MG63 (cell line): ENCODE measurements around the gene ALS2CL. TPM values are rescaled to one million over a fixed set of nuclear protein-coding genes. Genes with fewer than 3 reads are reported as not detected.
A peak's percentile ranks its signal among the peaks of the same experiment; 100 is the strongest.

Source experiments
- DNase-seq: peaks from one replicate; pipeline ENCODE4 v3.0.0-alpha.2; 2020
- H3K27me3 ChIP-seq: fragments of 250-450 bp; sonication (Bioruptor Pico); 2 replicates; pipeline ENCODE4 v1.5.1; 2020; ENCODE audit warnings: mild to moderate bottlenecking, moderate library complexity
- H3K36me3 ChIP-seq: fragments of 250-450 bp; sonication (Bioruptor Pico); 2 replicates; pipeline ENCODE4 v1.5.1; 2020; ENCODE audit warnings: mild to moderate bottlenecking, moderate library complexity
- H3K4me3 ChIP-seq: fragments of 250-450 bp; sonication (Bioruptor Pico); 2 replicates; pipeline ENCODE4 v1.5.1; 2020; ENCODE audit warnings: mild to moderate bottlenecking, moderate library complexity
- H3K9me3 ChIP-seq: fragments of 250-450 bp; sonication (Bioruptor Pico); 2 replicates; pipeline ENCODE4 v1.5.1; 2020; ENCODE audit warnings: mild to moderate bottlenecking, moderate library complexity
- total RNA-seq: library from RNA; depleted of rRNA; stranded (reverse); fragments of >200 nt; shearing (Covaris generic); gene quantifications from 2 replicates; pipeline ENCODE4 v1.2.3, GENCODE V29; 2014; ENCODE audit warnings: low replicate concordance

The ALS2CL gene
- total RNA-seq, 1 experiment from 2014 or later: 1.2 TPM

DNA sequence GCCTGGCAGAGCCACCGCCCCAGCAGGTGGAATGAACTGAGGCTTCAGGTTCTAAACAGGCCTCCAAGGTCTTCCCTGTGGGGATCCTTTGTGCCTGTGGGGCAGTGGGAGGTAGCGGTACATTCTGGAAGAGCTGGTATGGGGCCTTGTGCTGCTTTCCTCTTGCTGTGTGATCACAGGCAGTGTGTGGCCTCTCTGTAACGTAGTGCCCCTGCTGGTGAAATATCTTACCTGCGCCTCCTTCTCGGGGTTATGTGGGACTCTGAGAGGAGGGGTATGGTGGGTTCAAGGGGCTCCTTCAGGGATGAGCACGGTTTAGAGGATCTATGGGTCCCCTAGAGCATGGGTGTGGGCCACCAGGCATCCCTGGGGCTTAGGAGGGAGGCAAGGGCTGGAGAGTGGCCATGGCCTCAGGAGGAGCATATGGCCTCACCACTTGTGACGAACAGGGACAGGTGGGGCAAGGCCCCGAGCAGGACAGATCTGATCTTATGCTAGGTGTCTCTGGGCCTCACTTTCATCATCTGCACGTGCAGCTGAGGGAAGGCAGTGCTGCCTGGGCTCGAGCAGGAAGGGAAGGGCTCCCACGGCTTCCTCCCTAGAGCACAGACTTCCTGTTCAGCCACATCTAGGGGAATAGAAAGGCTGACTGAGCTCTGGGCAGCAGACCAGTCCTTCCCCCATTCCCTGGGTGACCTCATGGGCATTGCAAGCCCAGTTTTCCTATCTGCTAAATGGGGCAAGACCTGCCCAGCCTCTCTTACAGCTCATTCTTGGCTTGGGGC is 1.9 kb upstream of the ALS2CL start:
- H3K9me3 ChIP-seq: no peaks in the 10 kb centered on the region
- no peaks in the 10 kb centered on the region for H3K27me3 ChIP-seq
- H3K36me3 ChIP-seq: no peaks in the 10 kb centered on the region
- DNase-seq: peak; percentile 19
- H3K4me3 ChIP-seq: no peak overlapping the region

DNA sequence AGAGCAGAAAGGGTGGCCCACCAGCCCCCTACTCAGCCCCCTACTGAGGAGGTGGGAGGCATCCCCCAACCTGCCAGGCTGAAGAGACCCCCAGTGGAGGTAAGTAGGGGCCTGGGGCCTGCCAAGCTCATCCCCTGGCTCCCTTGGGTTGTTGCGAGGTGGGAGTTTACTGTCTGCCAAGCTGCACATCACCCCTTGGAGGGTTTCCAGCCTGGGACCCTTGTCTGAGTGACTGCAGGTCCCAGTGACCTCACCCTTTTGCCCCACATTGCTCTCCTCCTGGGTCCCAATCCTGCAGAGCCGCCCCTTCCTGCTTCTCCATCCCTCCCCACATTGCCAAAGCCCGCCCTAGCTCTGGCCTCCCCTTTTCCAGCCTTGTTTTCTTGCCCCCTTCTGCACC is 1.0 kb upstream of the ALS2CL start:
- Histone ChIP-seq H3K27me3 (no peaks in the 10 kb centered on the region), H3K36me3 (no peaks in the 10 kb centered on the region), H3K4me3 (no peak overlapping the region), H3K9me3 (no peaks in the 10 kb centered on the region)
- DNase-seq: no peak

DNA sequence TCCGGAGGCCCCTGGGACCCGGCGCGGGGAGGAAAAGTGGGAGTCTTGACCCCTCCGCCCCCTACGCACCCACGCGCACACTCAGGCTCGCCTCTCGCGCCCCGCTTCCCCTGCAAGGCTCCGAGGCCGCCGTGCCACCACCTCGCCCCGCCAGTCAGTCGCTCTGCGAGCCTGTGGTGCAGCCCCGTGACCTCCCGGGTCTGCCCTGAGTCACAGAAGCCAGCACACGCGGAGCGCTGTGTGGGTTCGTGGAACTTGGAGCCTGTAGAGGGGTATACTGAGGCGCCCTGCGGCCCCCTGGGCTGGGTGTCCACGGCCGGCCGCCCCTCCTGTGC is 380 bp upstream of the ALS2CL start:
- Histone ChIP-seq H3K4me3 (no peak overlapping the region; the same call in 1 of the 2 replicates), H3K36me3 (no peaks in the 10 kb centered on the region), H3K27me3 (no peaks in the 10 kb centered on the region), H3K9me3 (no peaks in the 10 kb centered on the region)
- DNase-seq: no peak

DNA sequence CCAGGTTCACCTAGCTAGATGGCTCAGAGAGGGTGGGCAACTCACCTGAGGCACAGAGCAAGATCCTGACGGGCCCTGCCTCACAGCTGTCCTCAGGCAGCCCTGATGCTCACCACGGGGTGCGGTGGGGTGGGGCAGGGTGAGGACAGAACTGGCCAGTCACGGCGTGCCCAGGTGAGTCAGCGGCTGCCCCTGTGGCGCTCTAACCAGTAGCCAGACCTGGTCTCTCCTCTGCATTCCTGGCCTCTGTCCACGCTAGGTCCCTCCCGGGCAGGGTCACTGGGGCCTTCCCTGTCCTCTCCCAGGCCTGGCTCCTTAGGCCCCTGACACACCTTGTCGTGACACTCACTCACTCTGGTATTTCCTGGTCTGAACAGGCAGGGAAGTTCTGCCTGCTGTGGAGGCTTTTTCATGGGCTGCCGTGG is 901 bp downstream of the ALS2CL start:
- DNase-seq: peak; percentile 5
- H3K9me3 ChIP-seq: no peaks in the 10 kb centered on the region
- H3K4me3 ChIP-seq: no peak overlapping the region
- H3K36me3 ChIP-seq: no peaks in the 10 kb centered on the region
- no peaks in the 10 kb centered on the region for H3K27me3 ChIP-seq

DNA sequence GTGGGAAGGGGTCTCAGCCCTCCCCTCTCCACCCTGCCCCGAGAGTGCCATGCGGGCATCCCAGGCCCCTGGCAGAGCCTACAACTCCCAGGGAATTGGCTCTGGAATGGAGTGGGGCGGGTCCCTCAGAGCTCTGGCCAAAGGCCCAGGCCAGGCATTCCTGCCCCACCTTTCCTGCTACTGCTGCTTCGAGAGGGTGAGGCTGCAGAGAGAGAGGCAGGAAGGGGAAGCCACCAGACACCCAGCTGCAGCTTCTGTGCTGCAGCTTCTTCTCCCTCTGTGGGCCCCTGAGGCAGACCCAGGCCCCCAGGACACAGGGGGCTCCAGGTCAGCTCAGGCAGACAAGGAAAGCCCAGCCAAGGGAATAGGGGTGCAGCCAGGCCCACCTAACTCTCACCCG is 2.7 kb downstream of the ALS2CL start:
- H3K27me3 ChIP-seq: no peaks in the 10 kb centered on the region
- H3K4me3 ChIP-seq: no peak overlapping the region
- H3K9me3 ChIP-seq: no peaks in the 10 kb centered on the region
- H3K36me3 ChIP-seq: no peaks in the 10 kb centered on the region
- peak; percentile 41 for DNase-seq

DNA sequence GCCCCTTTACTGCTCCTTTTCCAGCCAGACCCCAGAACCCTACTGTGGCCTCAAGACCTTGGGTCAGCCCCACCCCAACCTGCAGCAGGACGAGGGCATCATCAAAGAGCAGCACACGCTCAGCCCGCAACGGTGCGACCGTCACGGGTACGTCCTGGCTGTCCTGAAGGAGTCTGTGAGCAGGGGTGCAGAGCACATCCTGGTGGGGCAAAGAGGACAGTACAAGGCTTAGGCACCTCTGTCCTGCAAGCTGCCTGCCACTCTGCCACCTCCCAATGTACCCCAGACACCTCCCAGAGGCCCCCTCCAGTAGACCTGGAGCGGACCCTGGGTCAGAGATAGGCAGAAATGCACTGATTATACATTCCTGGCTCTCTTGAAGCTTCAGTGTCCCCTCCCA is 8.0 kb downstream of the ALS2CL start:
- Histone ChIP-seq H3K36me3 (no peaks in the 10 kb centered on the region), H3K4me3 (no peak overlapping the region), H3K9me3 (no peaks in the 10 kb centered on the region), H3K27me3 (no peaks in the 10 kb centered on the region)
- DNase-seq: no peak

DNA sequence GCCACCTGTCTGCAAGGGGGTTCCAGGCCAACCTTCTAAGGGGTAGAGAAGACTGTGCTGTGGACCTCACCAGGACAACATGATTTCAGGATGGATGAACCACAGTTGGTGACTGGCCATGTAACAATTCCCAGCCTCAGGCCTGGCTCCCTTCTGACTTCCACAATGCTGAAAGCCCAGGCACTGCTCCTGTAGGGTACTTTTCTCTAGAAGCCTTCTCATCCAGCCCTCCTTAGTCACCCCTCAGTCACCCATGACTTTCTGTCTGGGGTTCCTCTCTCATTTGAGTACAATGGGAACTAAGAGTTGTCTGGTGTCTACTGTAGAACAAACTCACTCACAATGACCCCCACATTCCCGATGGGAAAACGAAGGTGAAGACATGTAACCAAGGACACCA is 8.6 kb downstream of the ALS2CL start:
- Histone ChIP-seq H3K9me3 (no peaks in the 10 kb centered on the region), H3K4me3 (no peak overlapping the region), H3K36me3 (no peaks in the 10 kb centered on the region), H3K27me3 (no peaks in the 10 kb centered on the region)
- no peak for DNase-seq

DNA sequence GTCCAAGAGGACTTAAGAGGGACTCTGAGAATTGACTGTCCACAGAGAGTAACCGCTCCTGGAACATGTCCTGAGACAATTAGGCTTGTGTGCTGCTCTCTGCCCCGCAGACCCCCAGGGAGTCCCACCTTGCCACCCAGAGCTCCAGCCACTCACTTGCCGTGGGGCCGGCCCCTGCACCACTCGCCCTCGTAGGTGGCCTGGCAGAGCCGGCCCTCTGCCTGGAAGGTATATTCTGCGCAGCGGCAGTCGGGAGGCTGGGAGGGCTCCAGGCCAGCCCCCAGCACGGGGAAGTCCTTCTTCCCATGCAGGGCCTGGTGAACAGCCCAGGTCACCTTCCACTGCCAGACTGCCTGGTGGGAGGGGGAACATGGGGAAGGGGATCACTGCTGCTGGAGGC is 10.5 kb downstream of the ALS2CL start:
- no peaks in the 10 kb centered on the region for H3K27me3 ChIP-seq
- no peaks in the 10 kb centered on the region for H3K9me3 ChIP-seq
- H3K4me3 ChIP-seq: no peak overlapping the region
- H3K36me3 ChIP-seq: no peaks in the 10 kb centered on the region
- no peak for DNase-seq

DNA sequence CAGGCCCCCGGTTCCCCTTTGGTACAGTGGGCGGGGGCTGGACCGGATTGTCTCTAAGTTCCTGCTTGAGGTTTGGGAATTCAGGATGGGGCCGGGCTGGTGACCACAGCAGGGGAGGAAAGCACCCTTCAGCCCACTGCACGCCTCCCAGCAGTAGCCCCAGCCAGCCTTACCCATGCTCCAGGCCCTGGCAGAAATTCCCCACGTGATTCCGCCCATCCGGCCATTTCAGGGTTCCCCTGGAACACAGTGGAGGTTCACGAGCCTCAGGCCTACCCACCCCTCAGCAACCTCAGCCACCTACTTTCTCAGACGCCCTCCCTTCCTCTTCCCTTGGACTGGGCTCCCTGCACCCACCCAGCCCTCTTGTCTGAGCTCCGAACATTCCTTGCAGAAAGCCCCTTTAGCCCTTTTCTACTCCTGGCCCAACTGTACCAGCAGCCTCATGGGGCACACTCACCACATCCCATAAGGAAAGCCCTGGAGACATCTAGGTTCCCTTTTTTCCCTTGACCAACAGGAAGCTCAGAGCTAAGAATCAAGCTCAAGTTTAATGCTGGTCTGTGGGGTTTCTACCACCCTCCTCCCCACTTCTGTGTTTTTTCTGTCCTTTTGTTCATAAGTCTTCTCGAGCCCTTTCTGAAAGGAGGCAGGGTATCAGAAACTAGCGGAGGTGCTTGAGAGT is 11.5 kb downstream of the ALS2CL start:
- H3K9me3 ChIP-seq: no peaks in the 10 kb centered on the region
- H3K27me3 ChIP-seq: no peaks in the 10 kb centered on the region
- H3K36me3 ChIP-seq: no peaks in the 10 kb centered on the region
- H3K4me3 ChIP-seq: no peak overlapping the region
- DNase-seq: no peak

DNA sequence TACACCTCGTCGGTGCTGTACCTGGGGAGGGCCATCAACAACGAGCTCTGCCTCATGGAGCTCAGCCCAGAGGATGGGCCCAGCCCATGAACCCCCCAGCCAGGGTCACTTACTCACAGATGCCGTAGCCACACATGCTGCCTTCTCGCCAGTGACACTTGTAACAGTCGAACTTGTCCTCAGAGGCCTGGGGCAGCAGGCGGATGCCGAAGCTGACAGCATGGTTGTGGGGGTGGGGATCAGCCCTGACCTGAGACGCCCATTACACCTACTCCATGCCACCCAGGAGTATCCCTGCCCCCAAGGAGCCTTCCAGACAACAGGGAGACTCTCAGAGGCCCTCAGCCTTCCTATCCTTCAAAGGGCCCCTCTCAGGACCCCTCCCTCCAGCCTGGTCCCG is 12.1 kb downstream of the ALS2CL start:
- Histone ChIP-seq H3K9me3 (no peaks in the 10 kb centered on the region), H3K27me3 (no peaks in the 10 kb centered on the region), H3K36me3 (no peaks in the 10 kb centered on the region), H3K4me3 (no peak overlapping the region)
- DNase-seq: no peak

DNA sequence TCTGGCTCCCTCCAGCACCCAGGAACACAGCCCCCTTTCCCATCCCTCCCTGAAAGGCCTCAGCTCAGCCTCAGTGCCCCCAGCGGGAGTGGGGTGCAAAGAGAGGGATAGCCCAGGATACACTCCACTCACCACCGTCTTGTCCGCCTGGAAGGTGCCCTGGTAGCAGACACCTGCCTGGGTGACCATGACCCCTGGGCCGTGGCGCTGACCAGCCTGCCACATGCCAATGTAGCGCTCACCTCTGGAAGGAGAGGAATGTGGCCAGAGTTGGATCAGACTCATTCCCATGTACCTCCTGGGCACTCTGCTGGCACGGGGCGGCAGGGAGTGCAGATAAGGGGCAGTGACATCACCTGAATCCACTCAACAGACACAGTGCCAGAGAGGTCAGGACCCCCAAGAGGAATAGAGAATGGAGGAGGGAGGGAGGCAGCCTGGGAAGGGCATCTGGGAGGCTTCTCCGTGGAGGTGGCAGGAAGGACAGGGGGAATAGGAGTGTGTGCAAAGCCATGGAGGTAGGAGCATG is 13.1 kb downstream of the ALS2CL start:
- DNase-seq: no peak
- no peaks in the 10 kb centered on the region for H3K27me3 ChIP-seq
- no peaks in the 10 kb centered on the region for H3K36me3 ChIP-seq
- no peaks in the 10 kb centered on the region for H3K9me3 ChIP-seq
- no peak overlapping the region for H3K4me3 ChIP-seq

DNA sequence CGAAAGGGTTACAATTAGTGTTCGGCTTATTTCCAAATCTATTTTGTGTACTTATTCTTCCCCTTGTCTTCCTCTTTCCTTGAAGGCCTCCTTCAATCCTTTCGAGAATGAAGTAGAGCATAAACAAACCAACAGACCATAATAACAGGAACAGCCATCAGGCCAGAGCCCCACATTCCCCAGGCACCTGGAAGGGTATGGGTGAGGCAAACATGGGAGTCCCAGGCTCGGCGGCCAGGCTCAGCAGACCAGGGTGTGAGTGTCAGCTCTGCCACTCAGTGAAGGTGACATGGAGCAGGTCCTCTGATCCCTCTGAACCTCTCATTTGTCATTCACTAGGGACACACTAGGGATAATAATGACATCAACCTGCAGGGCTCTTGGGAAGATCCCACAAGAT is 13.8 kb downstream of the ALS2CL start:
- no peak for DNase-seq
- no peak overlapping the region for H3K4me3 ChIP-seq
- H3K9me3 ChIP-seq: no peaks in the 10 kb centered on the region
- no peaks in the 10 kb centered on the region for H3K27me3 ChIP-seq
- H3K36me3 ChIP-seq: no peaks in the 10 kb centered on the region

DNA sequence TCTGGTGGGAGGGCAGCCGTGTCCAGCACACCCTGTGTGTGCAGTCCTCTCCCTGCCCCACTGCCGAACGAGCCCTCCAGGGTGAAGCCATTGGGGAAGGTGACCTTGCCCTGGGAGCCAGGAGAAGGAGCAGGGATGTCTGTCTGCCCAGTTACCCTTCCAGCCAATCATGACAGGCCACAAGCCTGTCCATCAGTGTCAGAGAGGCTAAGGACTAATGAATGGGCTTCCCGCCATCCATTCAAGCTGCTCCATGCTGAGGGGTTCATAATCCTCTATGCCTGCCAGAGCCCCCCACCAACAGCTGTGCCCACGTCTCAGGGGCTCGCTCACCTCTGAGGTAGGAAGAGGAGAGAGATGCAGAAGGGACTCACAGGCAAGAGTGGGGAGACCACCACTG is 15.2 kb downstream of the ALS2CL start:
- H3K36me3 ChIP-seq: no peaks in the 10 kb centered on the region
- H3K9me3 ChIP-seq: no peaks in the 10 kb centered on the region
- no peak for DNase-seq
- H3K4me3 ChIP-seq: no peak overlapping the region
- no peaks in the 10 kb centered on the region for H3K27me3 ChIP-seq

DNA sequence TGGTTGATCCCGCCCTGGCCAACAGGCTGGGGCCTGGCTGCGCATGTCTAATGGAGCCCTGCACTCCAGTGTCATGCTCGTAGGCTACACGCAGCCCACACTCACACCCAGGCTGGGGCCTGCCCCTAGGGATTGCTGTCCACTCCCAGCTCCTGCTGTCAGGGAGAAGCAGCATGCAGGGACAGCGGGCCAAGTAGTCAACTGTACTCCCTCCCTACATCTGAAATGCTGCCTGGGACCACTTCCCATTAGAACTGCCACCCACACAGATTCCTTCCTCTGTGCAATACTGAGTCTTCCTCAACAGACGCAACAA is 16.1 kb downstream of the ALS2CL start:
- Histone ChIP-seq H3K27me3 (no peaks in the 10 kb centered on the region), H3K36me3 (no peaks in the 10 kb centered on the region), H3K9me3 (no peaks in the 10 kb centered on the region), H3K4me3 (no peak overlapping the region)
- DNase-seq: no peak

DNA sequence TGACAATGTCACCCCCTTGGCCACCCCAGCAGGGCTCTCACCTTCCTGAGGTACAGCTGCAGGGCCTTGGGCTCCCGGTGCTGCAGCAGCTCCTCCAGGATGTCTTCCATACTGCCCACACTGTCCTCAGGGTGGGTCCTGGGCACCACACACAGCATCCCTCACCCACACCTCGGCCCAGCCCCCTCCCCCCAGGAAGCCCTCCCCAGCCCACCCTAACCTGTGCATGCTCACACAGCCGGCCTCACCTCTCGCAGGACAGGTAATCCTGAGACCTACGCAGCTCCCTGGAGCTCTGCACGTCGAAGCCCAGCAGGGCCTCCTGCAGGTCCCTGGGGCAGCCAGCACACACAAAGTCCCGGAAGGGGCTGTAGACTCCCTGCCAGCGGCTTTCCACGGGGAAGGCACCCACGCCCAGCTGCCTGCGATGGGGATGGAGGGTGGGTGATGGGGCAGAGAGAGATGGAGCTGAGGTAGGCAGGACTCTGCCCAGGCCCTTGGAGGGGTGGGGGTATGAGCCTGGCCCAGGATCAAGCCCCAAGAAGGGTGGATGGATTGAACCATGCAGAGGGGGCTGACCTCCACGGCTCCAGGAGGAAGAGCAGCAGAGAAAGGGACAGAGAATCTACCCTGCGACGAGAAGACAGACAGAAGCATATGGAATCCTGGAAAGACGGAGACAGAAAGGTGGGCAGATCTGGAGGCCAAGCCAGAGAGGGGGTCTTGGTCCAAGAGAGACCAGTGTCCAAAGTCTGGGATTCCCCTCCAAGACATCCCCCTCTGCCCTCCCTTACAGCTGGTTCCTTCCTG is 16.7 kb downstream of the ALS2CL start:
- DNase-seq: no peak
- no peaks in the 10 kb centered on the region for H3K9me3 ChIP-seq
- no peaks in the 10 kb centered on the region for H3K36me3 ChIP-seq
- no peak overlapping the region for H3K4me3 ChIP-seq
- no peaks in the 10 kb centered on the region for H3K27me3 ChIP-seq

DNA sequence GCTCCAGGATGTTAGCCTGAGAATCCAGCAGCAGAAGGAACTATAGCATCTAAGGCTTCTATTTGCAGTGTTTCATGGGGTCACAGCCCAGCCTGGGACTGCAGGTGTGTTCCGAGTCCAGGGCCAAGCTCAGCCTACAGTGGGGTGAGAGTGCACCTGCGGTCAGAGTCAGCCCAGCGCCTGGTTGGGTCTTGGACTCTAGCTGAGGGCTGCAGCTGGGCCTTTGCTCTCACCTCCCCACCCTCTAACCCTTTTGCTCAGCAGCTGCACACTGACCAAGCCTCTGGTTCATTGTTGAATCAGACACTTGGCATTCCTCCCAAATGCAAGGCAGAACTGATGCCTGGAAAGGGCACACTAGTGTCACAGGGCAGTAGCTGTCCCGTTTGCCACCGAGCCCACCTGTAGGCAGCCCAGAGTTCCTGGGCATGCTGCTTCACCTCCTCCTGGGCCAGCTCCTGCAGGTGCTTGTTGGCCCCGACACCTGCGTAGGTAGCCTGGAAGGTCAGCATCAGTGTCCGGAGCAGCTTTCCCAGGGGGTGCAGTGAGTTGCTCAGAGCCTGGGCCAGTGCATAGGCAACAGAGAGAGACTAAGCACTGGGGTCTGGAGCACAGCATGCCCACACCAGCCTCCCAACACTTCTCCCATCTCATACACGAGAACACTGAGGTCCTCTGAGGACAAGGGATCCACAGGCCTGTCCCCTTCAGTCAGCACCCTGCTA is 17.5 kb downstream of the ALS2CL start:
- peak; percentile 32 for DNase-seq
- no peaks in the 10 kb centered on the region for H3K9me3 ChIP-seq
- H3K36me3 ChIP-seq: no peaks in the 10 kb centered on the region
- H3K27me3 ChIP-seq: no peaks in the 10 kb centered on the region
- H3K4me3 ChIP-seq: no peak overlapping the region

DNA sequence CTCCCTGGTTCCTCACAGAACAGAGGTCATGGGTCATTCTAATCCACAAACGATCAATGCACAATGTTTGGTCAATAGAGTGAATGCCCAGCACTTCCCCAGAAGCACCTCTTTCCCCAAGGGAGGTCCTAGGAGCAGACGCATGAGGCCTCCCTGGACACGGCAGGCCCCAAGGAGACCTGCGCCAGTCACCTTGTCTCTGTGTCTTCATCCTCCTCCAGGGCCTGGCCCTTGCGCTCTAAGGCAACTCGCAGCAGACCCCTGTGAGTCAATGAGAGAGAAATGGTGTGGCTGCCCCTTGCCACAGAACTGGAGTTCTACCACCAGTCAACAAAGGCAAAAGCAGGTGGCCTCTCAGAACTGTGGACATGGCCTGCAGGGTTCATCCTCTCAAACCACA is 18.1 kb downstream of the ALS2CL start:
- Histone ChIP-seq H3K36me3 (no peaks in the 10 kb centered on the region), H3K9me3 (no peaks in the 10 kb centered on the region)
- DNase-seq: no peak

More for the DNA sequence above, 18.1 kb downstream of the ALS2CL start:
- H3K27me3 ChIP-seq: no peaks in the 10 kb centered on the region
- no peak overlapping the region for H3K4me3 ChIP-seq
